Stimulated activated CD4-positive, alpha-beta T cell treated with anti-CD3 and anti-CD28 coated beads, Interleukin-12 subunit alpha, Interleukin-12 subunit beta, amount 100 ng/mL, for 48 hours (primary cell): ENCODE measurements around the gene KAT5.
"Not testable (repeated sequence)": the region's sequence is repeated elsewhere in the genome, so short reads cannot be mapped to it uniquely, and the experiment has no call there.

Experiments
- DNase-seq, 3 donors: peaks; one replicate each; pipeline ENCODE4 v3.0.0-alpha.2; 2020; ENCODE audit warnings: low read depth in 2 of 3, low spot score in 1 of 3

KAT5 gene

GRCh38 chr11:65708451-65708850, 3.6 kb upstream of the KAT5 start:
- no peak for DNase-seq

DNA sequence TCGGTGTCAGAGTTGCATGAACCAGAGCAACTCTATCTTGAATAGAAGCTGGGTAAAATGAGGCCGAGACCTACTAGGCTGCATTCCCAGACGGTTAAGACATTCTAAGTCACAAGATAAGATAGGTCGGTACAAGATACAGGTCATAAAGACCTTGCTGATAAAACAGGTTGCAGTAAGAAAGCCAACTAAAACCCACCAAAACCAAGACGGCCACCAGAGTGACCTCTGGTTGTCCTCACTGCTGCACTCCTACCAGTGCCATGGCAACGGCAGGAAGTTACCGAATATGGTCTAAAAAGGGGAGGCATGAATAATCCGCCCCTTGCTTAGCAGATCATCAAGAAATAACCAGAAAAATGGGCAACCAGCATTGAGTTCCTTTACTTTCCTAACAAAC, 2.4 kb upstream of the KAT5 start:
- no peak for DNase-seq

GRCh38 chr11:65710421-65710820, 1.6 kb upstream of the KAT5 start:
- no peak for DNase-seq

GRCh38 chr11:65712633-65713076, 603 bp downstream of the KAT5 start:
- no peak for DNase-seq

DNA sequence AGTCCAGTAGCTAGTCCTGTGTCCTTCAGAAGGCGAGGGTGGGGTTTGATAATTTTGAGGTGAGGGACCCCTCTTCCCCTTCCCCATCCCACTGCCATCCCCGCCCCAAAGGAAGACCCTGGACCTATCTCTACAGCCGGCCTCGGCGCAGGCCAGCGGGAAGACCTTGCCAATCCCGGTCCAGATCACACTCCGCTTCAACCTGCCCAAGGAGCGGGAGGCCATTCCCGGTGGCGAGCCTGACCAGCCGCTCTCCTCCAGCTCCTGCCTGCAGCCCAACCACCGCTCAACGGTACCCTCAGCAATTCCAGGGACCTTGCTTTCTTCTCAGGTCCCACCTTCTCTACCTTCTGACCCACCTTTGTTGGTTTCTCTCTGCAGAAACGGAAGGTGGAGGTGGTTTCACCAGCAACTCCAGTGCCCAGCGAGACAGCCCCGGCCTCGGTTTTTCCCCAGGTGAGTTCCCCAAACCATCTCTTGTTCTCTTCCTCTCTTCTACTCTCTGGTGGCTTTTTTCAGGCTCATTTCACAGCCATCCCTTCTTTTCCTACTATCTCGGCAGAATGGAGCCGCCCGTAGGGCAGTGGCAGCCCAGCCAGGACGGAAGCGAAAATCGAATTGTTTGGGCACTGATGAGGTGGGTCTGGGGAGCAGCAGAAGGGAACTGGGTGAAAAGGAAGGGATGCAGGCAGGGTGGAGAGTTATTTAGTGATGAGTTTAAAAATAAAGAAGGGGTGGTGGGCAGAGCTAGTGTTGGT, 1.3 kb downstream of the KAT5 start:
- no peak for DNase-seq

GRCh38 chr11:65714433-65714832, 2.4 kb downstream of the KAT5 start:
- DNase-seq, result no peak

- no peak for DNase-seq
Observed at GRCh38 chr11:65716302-65716701, 4.2 kb downstream of the KAT5 start.

- DNase-seq, result no peak
Observed at GRCh38 chr11:65716774-65717405, 4.8 kb downstream of the KAT5 start.

GRCh38 chr11:65717906-65718305, 5.9 kb downstream of the KAT5 start:
- no peak for DNase-seq

- no peak for DNase-seq
Observed at GRCh38 chr11:65718531-65718930, 6.5 kb downstream of the KAT5 start.

- DNase-seq, result no peak
Observed at GRCh38 chr11:65718964-65719492, 7.0 kb downstream of the KAT5 start.

- DNase-seq, result peak in 1 of 3 donors; percentile 19
Observed at GRCh38 chr11:65719871-65720210, 7.8 kb downstream of the KAT5 start.

DNA sequence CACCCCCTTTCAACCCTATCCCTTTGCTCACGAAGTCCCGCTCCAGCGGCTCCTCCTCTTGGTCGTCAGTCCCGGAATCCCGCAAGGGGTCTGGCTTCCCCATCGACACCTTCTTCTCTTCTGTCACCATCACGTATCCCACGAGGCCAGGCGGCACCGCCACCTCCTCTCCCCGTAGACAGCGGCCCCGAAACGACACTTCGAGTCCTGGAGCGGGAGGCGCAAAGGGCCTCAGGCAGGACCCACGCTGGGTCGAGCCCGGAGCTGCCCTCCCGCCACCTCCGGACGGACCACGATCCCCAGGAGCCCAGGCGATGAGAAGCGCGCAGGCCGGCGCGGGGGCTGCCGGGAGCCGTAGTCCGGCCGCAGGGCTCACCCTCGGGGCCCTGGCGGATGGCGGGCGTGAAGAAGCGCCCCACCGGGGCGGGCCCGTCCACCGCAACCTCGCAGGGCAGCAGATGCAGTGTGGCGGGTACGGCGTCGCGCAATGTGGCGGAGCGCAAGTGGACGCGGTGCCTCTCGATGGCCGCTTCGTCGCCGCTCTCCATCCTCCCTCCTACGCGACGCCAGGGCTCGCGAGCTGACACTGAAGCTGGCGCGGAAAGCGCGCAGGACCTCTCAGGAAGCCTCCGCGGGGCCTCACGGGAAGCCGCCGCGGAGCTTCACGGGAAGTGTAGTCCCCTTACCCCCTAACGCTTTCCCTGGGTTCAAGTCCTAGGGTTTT, 8.3 kb downstream of the KAT5 start, which contains the start of gene RNASEH2C:
TSS of gene RNASEH2C (minus strand) at position 588 of the 724 bp plus-strand sequence. CDS start at position 548, 40 bp downstream.
- peak; percentile 66 to 82 (median 67) for DNase-seq

- no peak for DNase-seq
Observed at GRCh38 chr11:65722261-65722660, 10.2 kb downstream of the KAT5 start.

GRCh38 chr11:65726660-65727059, 14.6 kb downstream of the KAT5 start:
- DNase-seq, result no peak

DNA sequence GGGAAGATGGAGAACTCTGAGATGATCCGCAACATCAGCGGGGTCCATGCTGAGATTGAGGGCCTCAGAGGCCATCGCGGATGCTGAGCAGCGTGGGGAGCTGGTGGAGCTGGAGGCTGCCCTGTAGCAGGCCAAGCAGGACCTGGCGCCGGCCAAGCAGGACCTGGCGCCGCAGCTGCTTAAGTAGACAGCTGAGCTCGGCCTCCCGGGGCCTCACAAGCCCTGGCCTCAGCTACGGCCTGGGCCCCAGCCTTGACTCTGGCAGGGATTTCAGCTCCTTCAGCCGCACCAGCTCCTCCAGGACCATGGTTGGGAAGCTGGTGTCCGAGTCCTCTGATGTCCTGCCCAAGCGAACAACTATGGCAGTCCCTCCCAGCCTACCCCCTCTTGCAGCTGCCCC, 15.8 kb downstream of the KAT5 start:
- DNase-seq, result no peak

DNA sequence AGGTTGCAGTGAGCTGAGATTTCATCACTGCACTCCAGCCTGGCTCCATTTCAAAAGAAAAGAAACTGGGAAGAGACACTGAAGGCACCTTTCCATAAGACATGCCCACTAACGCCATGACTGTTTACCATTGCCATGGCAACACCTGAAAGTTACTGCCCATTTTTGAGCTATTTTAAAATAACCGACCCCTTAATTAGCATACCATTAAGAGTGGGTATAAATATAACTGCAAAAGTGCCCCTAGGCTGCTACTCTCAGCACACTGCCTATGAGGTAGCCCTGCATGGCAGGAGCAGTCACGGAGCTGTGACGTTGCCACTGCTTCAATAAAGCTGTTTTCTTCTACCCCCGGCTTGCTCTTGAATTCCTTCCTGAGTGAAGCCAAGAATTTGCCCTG, 18.4 kb downstream of the KAT5 start:
- DNase-seq, result no peak

GRCh38 chr11:65735111-65735510, 23.1 kb downstream of the KAT5 start:
- DNase-seq, result not testable (repeated sequence)

DNA sequence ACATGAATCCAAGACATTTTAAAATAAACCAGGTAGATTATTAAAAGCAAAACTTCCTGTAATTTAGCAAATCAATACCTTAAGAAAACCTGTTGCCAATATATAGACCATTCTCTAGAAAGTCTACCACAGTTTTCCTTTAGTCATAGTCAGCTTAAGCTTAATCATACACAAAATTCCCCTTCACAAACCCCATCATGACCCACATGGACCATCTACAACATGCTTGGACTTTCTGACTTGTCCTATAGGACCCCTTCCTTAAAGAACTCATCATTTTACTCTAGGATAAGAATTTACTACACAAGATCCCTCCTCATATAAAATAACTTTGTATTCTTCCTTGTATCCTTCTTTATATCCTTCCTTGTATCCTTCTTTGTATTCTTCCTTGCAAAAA, 24.8 kb downstream of the KAT5 start:
- DNase-seq, result no peak

GRCh38 chr11:65739022-65739421, 27.0 kb downstream of the KAT5 start:
- DNase-seq, result no peak

DNA sequence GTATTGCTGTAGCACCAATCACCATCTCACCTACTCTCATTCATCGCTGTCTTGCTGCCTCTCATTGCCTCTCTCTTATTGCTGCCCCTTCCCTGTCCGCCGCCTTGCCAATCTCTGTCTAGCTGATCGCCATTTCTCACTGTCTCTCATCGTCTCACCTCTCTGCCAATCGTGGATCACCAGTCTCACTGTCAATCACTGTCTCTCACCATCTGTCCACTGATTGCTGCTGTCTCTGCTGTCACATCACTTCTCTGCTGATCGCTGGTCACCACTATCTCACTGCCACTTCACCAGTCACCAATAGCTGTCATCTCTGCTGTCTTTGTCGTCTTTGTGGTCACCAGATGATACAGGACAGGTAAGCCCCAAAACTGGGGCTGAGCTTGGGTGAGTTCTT, 29.1 kb downstream of the KAT5 start:
- DNase-seq, result no peak

- no peak for DNase-seq
Observed at GRCh38 chr11:65742353-65742752, 30.3 kb downstream of the KAT5 start.
